ENCODE data around the gene IDE. TPM values are rescaled to one million over a fixed set of nuclear protein-coding genes. Genes with fewer than 3 reads are reported as not detected.

The IDE gene
- total RNA-seq, 2 experiments from 2014 or later = 21.7 to 29.0 TPM

- ChIA-PET CTCF (interaction anchor here (0.6 to 1.7 kb wide), 2 partner anchors 10 to 130 kb away, joined by 4 to 6 read pairs; partner anchors contain the start of genes CPEB3 and MARCHF5), POLR2A (no interaction called here)
- H3K4me3 Mint-ChIP-seq = no peak overlapping the region
- no peak overlapping the region for H3K27ac Mint-ChIP-seq
- no peak for DNase-seq
- peaks cover 5% of the 10 kb centered on the region for H3K36me3 Mint-ChIP-seq (ENCODE audit: low read depth)
- H3K4me1 Mint-ChIP-seq = peaks cover 11% of the 10 kb centered on the region
- peaks cover 41% of the 10 kb centered on the region for H3K27me3 Mint-ChIP-seq
- peaks cover 9% of the 10 kb centered on the region for H3K9me3 Mint-ChIP-seq
Observed at GRCh38 chr10:92420546-92421275, 153.2 kb downstream of the IDE start.

GRCh38 chr10:92419740-92420545 lies 153.9 kb downstream of the IDE start:
- POLR2A ChIA-PET = no interaction called here
- Mint-ChIP-seq H3K36me3 (ENCODE audit: low read depth) (peaks cover 5% of the 10 kb centered on the region), H3K9me3 (peaks cover 9% of the 10 kb centered on the region), H3K27ac (no peak overlapping the region), H3K4me3 (no peak overlapping the region), H3K4me1 (peaks cover 11% of the 10 kb centered on the region), H3K27me3 (peaks cover 41% of the 10 kb centered on the region)
- no peak for DNase-seq
- CTCF ChIA-PET = interaction anchor here (0.6 to 1.7 kb wide), 2 partner anchors 9 to 129 kb away, joined by 4 to 6 read pairs; partner anchors contain the start of genes CPEB3 and MARCHF5

- Mint-ChIP-seq H3K36me3 (ENCODE audit: low read depth) (peaks cover 5% of the 10 kb centered on the region), H3K27ac (no peak overlapping the region), H3K4me3 (no peak overlapping the region), H3K9me3 (peaks cover 9% of the 10 kb centered on the region), H3K4me1 (peaks cover 11% of the 10 kb centered on the region), H3K27me3 (peaks cover 38% of the 10 kb centered on the region)
- ChIA-PET CTCF (no interaction called here), POLR2A (no interaction called here)
- DNase-seq = no peak
Observed at GRCh38 chr10:92418891-92419290, 155.0 kb downstream of the IDE start.

GRCh38 chr10:92418221-92418620 lies 155.7 kb downstream of the IDE start:
- peaks cover 35% of the 10 kb centered on the region for H3K27me3 Mint-ChIP-seq
- H3K27ac Mint-ChIP-seq = no peak overlapping the region
- POLR2A ChIA-PET = no interaction called here
- H3K4me1 Mint-ChIP-seq = peaks cover 11% of the 10 kb centered on the region
- H3K9me3 Mint-ChIP-seq = peaks cover 9% of the 10 kb centered on the region
- CTCF ChIA-PET = no interaction called here
- DNase-seq = no peak
- no peak overlapping the region for H3K4me3 Mint-ChIP-seq
- H3K36me3 Mint-ChIP-seq (ENCODE audit: low read depth) = peaks cover 5% of the 10 kb centered on the region

- H3K4me3 Mint-ChIP-seq = no peak overlapping the region
- peaks cover 8% of the 10 kb centered on the region for H3K27me3 Mint-ChIP-seq
- ChIA-PET POLR2A (no interaction called here), CTCF (no interaction called here)
- no peaks in the 10 kb centered on the region for H3K36me3 Mint-ChIP-seq (ENCODE audit: low read depth)
- H3K27ac Mint-ChIP-seq = no peak overlapping the region
- no peak for DNase-seq
- peaks cover 6% of the 10 kb centered on the region for H3K9me3 Mint-ChIP-seq
- no peaks in the 10 kb centered on the region for H3K4me1 Mint-ChIP-seq
Observed at GRCh38 chr10:92413519-92413918, 160.4 kb downstream of the IDE start.

- H3K9me3 Mint-ChIP-seq = peaks cover 6% of the 10 kb centered on the region
- no peak for DNase-seq
- H3K4me3 Mint-ChIP-seq = no peak overlapping the region
- no peak overlapping the region for H3K27ac Mint-ChIP-seq
- ChIA-PET POLR2A (no interaction called here), CTCF (no interaction called here)
- no peaks in the 10 kb centered on the region for H3K4me1 Mint-ChIP-seq
- peaks cover 8% of the 10 kb centered on the region for H3K27me3 Mint-ChIP-seq
- no peaks in the 10 kb centered on the region for H3K36me3 Mint-ChIP-seq (ENCODE audit: low read depth)
Observed at GRCh38 chr10:92413011-92413410, 160.9 kb downstream of the IDE start.

GRCh38 chr10:92411406-92411805 lies 162.5 kb downstream of the IDE start:
- POLR2A ChIA-PET = no interaction called here
- peaks cover 3% of the 10 kb centered on the region for H3K27me3 Mint-ChIP-seq
- CTCF ChIA-PET = interaction anchor here (0.6 to 2.4 kb wide), 2 partner anchors 9 to 79 kb away, joined by 3 to 6 read pairs; no protein-coding TSS in a partner anchor
- no peak overlapping the region for H3K27ac Mint-ChIP-seq
- no peak for DNase-seq
- H3K4me3 Mint-ChIP-seq = no peak overlapping the region
- H3K9me3 Mint-ChIP-seq = peaks cover 5% of the 10 kb centered on the region
- no peaks in the 10 kb centered on the region for H3K4me1 Mint-ChIP-seq
- no peaks in the 10 kb centered on the region for H3K36me3 Mint-ChIP-seq (ENCODE audit: low read depth)

GRCh38 chr10:92410501-92410900 lies 163.4 kb downstream of the IDE start:
- ChIA-PET POLR2A (no interaction called here), CTCF (interaction anchor here (2.4 kb wide), 1 partner anchor 10 kb away, joined by 6 read pairs; no protein-coding TSS in a partner anchor)
- DNase-seq = no peak
- Mint-ChIP-seq H3K27ac (no peak overlapping the region), H3K36me3 (ENCODE audit: low read depth) (no peaks in the 10 kb centered on the region), H3K27me3 (peaks cover 3% of the 10 kb centered on the region), H3K4me1 (no peaks in the 10 kb centered on the region), H3K9me3 (no peaks in the 10 kb centered on the region), H3K4me3 (no peak overlapping the region)

- DNase-seq = no peak
- Mint-ChIP-seq H3K4me1 (no peaks in the 10 kb centered on the region), H3K4me3 (no peak overlapping the region), H3K27ac (no peak overlapping the region), H3K27me3 (peaks cover 3% of the 10 kb centered on the region), H3K9me3 (no peaks in the 10 kb centered on the region), H3K36me3 (ENCODE audit: low read depth) (no peaks in the 10 kb centered on the region)
- POLR2A ChIA-PET = no interaction called here
- CTCF ChIA-PET = no interaction called here
Observed at GRCh38 chr10:92408017-92408361, 165.9 kb downstream of the IDE start.

GRCh38 chr10:92407305-92408016 lies 166.4 kb downstream of the IDE start:
- H3K4me3 Mint-ChIP-seq = no peak overlapping the region
- no peaks in the 10 kb centered on the region for H3K9me3 Mint-ChIP-seq
- H3K36me3 Mint-ChIP-seq (ENCODE audit: low read depth) = no peaks in the 10 kb centered on the region
- ChIA-PET POLR2A (no interaction called here), CTCF (no interaction called here)
- H3K27me3 Mint-ChIP-seq = peaks cover 3% of the 10 kb centered on the region
- H3K27ac Mint-ChIP-seq = no peak overlapping the region
- H3K4me1 Mint-ChIP-seq = no peaks in the 10 kb centered on the region
- DNase-seq = no peak

- Mint-ChIP-seq H3K4me3 (no peak overlapping the region), H3K9me3 (no peaks in the 10 kb centered on the region), H3K27me3 (peaks cover 3% of the 10 kb centered on the region), H3K4me1 (no peaks in the 10 kb centered on the region), H3K27ac (no peak overlapping the region), H3K36me3 (ENCODE audit: low read depth) (no peaks in the 10 kb centered on the region)
- POLR2A ChIA-PET = no interaction called here
- no peak for DNase-seq
- CTCF ChIA-PET = interaction anchor here (0.6 kb wide), 1 partner anchor 13 kb away, joined by 3 read pairs; no protein-coding TSS in a partner anchor
Observed at GRCh38 chr10:92405419-92405924, 168.4 kb downstream of the IDE start.

- H3K4me1 Mint-ChIP-seq = no peaks in the 10 kb centered on the region
- H3K36me3 Mint-ChIP-seq (ENCODE audit: low read depth) = no peaks in the 10 kb centered on the region
- ChIA-PET CTCF (interaction anchor here (0.6 kb wide), 1 partner anchor 12 kb away, joined by 3 read pairs; no protein-coding TSS in a partner anchor), POLR2A (no interaction called here)
- no peak overlapping the region for H3K27ac Mint-ChIP-seq
- H3K4me3 Mint-ChIP-seq = no peak overlapping the region
- H3K27me3 Mint-ChIP-seq = peaks cover 3% of the 10 kb centered on the region
- DNase-seq = no peak
- H3K9me3 Mint-ChIP-seq = no peaks in the 10 kb centered on the region
Observed at GRCh38 chr10:92404612-92405418, 169.1 kb downstream of the IDE start.
